NCI-H2196 treated with DMSO at 0.1 percent for 48 hours (cell line): ENCODE data around the gene PSAP.
"Not testable (repeated sequence)": the region's sequence is repeated elsewhere in the genome, so short reads cannot be mapped to it uniquely, and the experiment has no call there.

Source experiments
- DNase-seq: peaks from one replicate; lab custom pipeline; 2025; ENCODE audit not compliant: unreplicated experiment; lab: John Stamatoyannopoulos, UW

PSAP gene

DNA sequence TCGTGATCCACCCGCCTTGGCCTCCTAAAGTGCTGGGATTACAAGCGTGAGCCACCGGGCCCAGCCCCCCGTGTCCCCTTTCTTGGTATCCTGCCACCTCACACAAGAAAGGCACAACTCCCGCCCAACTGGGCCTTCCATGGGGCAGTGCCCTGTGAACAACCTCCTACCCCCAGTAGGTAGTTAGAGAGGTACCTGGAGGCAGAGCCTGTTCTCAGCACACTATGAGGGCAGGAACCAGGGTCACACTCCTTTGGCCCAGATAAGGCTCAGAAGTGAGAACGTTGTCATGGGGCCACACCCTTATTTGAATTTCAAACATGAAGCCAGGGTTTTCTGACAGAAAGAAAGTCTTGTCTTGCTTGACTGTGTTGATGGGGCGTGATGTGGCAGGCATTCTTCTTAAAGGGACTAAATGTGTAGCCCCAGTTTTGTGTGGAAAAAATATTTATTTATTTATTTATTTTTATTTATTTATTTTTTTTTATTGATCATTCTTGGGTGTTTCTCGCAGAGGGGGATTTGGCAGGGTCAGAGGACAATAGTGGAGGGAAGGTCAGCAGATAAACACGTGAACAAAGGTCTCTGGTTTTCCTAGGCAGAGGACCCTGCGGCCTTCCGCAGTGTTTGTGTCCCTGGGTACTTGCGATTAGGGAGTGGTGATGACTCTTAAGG, 23.8 kb upstream of the PSAP start:
- not testable (repeated sequence) for DNase-seq

DNA sequence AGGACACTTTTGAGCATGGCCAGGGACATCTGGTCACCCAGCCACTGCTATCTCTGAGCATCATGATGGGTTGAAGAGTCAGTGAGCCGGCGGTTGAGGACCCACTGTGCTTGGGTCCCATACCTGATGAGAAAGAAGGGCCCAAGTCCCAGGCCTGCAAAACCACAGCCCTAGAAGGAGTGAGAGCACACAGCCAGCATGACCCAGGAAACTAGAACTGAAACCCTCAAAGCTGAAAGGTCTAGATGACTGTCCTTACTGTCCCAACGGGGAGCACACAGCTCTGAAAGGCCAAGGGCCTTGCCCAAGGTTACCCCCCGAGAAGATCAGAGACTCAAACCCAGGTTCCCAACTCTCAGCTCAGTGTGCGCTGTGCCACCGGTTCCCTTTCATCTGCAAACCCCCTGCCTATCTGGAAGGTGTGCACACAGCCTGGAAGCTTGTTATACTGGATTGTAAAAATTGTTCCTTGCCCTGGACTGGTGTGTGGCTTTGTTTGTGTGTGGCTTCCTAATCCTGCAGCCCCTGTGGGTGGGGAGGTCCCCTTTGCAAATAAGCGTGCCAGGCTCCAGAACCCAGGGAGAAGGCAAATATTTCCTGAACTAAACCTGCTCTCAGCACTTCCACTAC, 22.6 kb upstream of the PSAP start:
- no peak for DNase-seq

DNA sequence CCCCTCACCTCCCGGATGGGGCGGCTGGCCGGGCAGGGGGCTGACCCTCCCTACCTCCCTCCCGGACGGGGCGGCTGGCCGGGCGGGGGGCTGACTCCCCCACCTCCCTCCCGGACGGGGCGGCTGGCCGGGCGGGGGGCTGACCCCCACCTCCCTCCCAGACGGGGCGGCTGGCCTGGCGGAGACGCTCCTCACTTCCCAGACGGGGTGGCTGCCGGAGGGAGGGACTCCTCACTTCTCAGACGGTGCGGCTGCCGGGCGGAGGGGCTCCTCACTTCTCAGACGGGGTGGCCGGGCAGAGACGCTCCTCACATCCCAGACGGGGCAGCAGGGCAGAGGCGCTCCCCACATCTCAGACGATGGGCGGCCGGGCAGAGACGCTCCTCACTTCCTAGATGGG, 18.6 kb upstream of the PSAP start:
- DNase-seq, result not testable (repeated sequence)

DNA sequence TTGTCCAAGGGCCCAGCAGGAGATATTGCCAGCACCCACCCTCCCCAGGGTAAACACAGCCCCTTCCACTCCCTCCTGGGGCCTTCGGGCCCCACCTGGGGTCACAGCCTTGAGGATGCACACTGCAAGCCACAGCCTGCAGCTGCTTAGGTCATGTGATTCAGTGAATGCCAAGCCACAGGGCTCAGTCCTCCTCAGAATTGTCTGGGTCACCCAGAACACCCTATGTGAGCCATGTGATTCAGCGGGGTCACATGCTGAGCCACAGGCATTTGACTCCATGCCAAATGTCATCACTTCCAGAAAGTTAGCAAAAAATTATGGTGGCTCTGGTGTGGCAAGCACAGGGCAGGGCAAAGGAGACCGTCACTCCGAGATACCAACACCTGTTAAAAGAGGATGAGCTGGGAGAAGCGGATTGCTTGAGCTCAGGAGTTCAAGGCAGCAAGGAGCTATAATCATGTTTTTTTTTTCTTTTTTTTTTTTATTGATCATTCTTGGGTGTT, 17.2 kb upstream of the PSAP start:
- no peak for DNase-seq

DNA sequence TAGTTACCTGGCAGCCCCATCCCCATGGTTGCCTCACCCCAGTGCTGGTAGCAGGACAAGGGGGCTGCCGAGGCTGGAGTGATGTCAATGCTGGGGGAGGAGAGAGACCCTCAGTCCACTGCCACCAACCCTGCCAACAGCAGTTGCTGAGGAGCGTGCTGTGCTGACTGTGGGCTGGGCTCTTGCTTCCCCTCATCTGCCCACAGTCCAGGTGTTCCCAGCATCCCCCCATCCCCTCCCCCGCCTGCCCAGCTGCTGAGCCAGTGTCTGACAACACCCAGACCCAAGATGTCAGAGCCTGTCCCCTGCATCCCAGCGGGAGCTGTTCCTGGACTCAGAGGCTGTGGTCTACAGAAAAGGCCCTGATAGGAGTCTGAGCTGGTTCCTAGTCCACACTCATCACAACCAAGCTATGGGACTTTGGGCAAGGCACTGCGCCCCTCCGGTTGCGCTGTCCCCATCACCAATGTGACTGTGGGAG, 14.6 kb upstream of the PSAP start:
- no peak for DNase-seq

DNA sequence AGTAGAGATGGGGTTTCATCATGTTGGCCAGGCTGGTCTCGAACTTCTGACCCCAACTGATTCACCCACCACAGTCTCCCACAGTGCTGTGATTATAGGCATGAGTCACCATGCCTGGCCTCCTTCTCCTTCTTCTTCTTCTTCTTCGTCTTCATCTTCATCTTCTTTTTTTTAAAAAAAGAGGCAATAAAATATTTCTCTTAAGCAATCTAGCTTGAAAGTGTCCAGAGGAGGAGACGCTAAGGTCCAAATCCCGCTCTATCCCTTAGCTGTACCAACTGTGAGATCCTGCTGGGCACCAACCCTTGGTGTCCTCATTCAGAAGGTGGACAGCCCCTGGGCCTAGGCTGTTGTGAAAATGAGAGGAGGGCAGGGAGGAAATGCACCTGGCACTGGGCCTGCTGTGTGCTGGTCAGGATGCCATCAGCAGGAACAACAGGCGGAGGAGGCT, 13.9 kb upstream of the PSAP start:
- DNase-seq, result no peak

DNA sequence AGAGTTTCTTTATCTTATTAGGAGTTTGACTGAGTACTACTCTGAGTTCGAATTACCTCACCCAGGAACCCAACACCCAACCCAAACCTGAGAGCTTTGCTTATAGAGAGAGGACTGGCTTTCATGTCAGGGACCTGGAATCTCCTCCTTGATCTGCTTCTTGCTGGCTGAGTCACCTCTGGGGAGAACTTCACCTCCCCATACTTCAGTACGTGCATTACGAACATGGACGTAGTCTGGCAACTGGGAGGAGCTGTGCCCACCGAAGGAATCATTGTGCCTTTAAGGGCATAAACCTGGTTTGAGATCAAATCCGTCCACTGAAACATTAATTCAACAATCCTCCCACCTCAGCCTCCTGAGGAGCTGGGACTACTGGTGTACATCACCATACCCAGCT, 12.2 kb upstream of the PSAP start:
- no peak for DNase-seq

DNA sequence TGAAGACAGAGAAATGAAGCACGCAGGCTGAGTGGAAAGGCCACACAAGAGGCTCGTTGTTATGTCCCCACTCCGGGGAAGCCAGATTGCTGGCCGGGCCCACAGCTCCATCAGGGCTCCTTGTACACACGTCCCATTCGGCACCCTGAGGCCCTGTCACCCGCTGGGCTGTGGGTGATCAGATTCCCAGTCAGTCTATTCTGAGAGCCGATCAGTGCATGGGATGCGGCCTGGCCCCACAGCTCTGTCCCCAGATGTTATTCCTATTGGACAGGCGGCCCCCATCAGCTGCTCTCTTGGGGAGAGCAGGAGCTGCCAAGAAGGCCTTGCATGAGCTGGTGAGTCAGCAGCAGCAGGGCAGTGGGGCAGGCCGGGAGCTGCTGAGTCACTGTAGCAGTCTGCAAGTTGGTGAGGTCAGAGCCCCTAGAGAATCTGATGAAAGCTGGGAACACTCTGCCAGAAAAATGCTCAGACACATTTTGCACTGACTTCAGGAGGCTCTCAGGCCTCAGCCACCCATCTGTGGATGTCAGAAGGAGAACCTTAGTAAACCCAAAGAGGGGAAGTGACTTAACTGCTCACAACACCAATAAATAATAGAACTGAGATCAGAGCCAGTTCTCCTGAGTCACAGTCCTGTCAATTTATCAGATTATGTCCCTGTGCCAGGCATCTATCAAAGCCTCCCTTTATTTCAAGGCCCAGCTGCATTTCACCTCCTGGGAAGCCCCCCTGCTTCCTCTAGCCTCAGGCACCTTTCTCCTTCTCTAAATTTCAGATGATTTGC, 9.4 kb upstream of the PSAP start:
- peak; percentile 40 for DNase-seq

DNA sequence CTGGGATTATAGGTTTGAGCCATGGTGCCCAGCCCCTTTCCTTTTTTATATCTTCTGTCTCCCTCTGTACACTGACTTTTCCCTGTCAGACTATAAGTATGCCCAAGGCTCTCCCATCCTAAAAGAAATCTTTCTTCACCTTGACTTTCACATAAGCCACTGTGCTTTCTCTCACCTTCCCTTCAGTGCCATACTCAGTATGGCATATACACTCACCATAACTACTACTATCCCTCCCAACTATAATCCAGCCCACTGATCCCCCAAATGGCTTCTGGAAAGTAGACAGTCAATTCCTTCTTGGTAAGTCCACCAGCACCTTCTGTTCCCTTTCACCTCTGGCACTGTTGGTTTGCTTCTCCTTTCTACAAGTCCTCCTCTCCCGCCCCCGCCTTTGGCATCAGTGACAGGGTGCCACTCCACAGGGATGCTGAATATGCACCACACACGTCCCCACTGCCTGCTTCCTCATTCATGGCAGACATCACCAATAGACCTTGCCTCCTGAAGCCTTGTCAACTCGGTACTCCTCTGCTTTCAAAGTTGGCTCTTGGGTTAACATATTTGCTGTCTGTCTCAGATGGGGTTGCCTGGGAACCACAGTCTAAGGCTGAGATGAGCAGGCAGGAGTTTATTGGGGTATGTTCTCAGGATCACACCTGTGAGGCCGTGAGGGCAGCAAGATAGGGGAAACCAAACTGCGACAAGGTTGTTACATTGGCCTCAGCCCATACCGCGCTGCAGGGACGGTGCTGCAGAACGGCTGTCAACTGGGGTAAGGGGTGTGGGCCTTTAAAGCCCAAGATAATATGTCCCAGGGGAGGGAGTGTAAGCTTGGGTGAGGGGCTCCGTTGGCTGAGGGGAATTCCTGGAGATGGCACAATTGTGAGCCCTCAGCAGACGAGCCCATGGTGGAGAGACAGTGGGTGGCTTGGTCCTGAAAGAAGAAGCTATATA, 7.2 kb upstream of the PSAP start:
- no peak for DNase-seq

DNA sequence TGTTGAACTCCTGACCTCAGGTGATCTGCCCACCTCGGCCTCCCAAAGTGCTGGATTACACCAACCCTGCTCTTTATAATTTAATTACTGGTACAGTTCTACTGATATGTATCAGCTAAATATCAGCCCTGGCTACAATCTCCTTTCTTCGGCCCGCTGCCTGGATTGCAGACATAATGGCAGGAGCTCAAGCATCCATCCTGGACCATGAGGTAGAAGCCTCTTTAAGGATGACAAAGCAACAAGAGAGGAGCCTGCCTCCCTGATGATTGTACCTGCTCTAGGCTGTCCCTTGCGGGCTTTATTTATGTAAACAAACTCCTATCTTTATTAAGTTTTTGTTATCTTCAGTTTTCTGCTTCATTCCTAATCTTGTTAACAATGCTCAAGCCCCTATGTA, 5.6 kb upstream of the PSAP start:
- DNase-seq, result no peak

DNA sequence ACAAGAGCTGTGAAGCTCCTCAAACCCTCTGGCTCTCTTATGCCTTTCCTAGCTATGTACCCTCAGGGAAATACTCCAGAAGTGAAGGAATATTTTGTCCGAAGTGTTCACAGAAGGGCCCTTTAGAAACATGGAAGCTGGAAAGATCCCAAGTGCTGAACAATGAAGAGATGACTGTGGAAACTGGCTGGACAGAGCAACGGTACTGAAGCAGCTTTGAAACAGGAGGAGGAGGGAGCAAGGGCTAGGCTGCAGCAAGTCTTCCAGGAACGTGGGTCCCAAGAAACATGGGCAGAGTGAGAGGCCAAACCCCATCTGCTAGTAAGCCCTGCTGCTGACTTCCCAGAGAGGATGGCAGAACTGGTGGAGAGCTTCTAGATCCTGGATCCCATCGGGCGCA, 3.0 kb upstream of the PSAP start:
- no peak for DNase-seq

DNA sequence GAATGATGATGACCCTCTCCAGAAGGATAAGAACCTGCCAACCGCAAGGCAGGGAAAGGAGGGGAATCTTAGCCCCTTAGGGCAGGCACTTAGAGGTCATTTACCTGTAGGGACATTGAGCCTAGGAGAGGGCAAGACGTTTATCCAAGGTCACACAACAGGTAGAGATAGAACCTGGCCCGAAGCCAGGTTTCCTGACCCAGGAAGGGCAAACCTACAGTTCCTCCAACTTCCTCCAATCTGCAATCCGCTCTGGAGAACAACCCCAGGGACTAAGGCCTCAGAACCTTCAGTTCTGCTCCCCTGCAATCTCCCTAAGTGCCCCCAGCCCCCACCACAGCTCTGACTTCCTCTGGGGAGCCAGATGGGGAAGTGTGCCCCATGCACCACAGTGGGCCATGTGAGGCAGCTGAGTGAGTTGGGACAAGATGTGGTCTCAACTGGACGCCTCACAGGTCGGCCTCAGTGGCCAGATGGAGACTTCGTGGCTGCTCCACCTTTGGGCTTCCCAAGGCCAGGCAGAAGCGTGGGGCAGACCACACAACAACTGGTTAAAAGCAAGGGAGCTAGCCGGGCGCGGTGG, 1.4 kb upstream of the PSAP start:
- no peak for DNase-seq

DNA sequence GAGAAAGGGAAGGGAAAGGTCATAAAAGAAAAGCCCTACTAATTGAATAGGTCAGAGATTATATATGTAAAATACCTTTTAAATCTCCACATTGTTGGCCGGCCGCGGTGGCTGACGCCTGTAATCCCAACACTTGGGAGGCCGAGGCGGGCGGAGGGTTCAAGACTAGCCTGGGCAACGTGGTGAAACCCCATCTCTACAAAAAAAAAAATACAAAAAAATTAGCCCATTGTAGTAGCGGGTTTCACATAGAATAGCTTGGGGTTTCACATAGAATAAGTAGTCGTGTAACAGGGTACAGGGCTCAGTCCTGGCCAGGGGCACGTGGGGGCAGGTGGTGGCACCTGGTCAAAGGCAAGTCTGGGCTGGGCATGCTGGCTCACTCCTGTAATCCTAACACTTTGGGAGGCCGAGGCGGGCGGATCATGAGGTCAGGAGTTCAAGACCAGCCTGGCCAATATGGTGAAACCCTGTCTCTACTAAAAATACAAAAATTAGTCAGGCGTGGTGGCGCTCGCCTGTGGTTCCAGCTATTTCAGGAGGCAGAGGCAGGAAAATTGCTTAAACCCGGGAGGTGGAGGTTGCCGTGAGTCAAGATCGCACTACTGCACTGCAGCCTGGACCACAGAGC, 529 bp upstream of the PSAP start:
- DNase-seq, result not testable (repeated sequence)

DNA sequence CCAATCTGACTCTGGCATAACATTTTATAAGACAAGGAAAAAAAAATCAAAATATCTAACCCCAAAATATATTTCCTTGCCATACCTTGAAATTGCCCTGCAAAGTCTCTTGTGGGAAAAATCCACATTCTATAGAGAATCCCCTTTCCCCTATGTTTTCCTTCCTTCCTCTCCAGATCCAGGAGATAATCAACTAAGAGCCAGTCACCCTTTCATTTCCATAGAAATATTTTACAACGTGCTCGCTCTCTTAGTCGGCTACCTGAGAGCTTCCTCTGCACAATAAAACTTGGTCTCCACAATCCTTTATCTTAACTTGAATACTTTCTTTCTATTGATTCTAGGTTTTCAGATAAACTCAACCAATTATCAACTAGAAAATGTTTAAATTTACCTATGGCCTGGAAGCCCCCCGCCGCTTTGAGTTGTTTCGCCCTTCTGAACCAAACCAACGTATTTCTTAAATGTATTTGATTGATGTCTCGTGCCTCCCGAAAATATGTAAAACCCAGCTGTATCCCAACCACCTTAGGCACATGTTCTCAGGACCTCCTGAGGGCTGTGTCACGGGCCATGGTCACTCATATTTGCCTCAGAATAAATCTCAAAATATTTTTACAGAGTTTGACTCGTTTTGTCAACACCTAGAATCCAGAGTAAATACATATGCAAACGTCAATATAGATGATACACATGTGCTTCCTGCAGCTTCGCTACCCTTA, 869 bp downstream of the PSAP start:
- no peak for DNase-seq

DNA sequence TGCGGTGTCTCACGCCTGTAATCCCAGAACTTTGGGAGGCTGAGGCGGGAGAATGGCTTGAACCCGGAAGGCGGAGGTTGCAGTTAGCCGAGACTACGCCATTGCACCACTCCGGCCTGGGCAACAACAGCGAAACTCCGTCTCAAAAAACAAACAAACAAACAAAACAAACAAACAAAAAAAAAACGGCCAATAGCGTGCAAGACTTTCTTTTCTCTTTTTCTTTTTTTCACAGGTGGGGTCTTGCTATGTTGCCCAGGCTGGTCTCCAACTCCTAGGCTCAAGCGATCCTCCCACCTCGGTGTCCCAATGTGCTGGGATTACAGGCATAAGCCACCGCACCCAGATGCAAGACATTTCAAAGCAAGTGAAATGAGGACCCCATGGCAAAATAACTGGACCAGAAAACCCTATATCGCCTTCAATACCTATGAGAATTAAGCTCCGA, 1.6 kb downstream of the PSAP start:
- no peak for DNase-seq

DNA sequence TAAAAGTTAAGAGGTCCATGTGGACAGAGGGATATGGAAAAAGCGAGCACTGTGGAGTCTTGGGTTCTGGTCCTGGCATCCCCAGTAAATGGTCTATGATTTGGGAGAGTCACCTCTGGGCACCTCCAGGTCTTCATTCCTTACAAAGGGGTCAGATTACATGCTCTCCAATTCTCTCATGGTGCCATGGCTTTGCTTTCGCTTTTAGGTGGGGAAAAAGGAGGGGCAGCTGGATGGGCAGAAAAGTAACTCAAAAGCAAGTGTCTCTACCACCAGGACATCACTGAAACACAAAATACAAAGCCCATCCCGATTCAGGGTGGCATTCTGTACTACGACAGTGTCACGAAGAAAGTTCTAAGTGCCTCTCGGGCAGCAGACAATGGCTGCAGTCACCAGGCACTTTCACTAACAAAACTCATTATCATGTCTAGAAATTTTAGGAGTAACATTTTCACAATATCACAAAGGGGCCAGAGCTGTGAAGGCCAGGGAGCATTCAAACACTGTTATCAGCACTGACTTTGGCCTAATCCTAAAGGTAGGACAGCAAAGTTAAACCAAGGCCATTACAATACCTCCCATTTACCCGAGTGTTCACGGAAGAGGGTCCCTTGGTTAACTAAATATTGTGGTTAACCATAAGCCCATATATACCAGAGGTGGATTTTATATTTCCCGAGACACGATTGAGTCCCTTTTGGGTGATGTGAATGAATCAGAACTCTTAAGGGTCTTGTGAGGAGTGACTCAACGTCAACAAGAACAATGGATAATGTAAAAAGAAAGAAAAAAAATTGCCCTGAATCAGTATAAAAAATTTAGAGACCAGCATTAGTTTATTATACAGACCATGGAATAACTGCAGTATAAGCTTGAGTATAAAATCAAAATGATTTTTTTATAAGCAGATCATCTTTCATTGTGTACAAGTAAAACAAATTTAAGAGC, 2.5 kb downstream of the PSAP start:
- DNase-seq, result no peak

DNA sequence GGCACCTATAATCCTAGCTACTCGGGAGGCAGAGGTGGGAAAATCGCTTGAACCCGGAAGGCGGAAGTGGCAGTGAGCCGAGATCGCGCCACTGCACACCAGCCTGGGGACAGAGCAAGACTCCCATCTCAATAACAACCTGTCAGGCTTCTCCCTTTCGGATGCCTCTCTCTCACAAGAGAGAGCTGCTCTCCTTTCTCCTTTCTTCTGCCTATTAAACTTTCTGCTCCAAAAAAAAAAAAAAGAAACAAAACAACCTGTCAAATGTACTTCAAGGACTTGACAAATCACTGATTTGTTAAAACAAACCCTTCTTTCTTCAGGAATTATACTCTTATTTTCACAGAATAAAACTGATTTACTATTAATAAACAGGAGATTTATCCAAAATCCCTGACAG, 3.6 kb downstream of the PSAP start:
- no peak for DNase-seq

DNA sequence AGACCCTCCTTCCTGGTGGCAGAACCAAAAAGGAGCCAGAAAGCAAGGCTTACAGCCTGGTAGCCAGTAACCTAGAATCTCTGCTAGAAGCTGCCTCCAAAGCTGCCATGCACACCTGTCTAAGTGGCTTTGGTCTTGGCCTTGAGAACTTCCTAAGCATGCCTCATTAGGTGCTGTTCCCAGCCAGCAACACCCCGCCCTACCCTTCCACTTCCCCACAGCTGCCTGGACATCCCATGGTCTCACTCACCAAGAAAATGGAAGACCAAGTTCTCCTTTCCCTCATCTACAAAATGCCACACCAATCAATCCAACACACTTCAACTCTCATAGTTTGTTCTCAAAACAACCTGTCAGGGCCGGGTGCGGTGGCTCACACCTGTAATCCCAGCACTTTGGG, 4.2 kb downstream of the PSAP start:
- no peak for DNase-seq
